GM23248 (cell line): Measurements from ENCODE around the gene PARD3B. TPM values are rescaled to one million over a fixed set of nuclear protein-coding genes. Genes with fewer than 3 reads are reported as not detected.

Experiments
- DNase-seq: peaks from one replicate; pipeline ENCODE4 v3.0.0-alpha.2; 2015
- H2AFZ ChIP-seq: fragments of 200-600 bp; sonication (generic); 2 replicates; pipeline ENCODE4 v1.6.1; 2016; ENCODE audit warnings: antibody characterized with exemption
- H3F3A ChIP-seq: fragments of 200-600 bp; sonication (generic); 2 replicates; pipeline ENCODE4 v1.6.1; 2016; ENCODE audit warnings: mild to moderate bottlenecking, antibody characterized with exemption, mixed run types; ENCODE audit not compliant: insufficient read depth
- H3K27ac ChIP-seq: fragments of 200-600 bp; sonication (generic); 2 replicates; pipeline ENCODE4 v1.5.1; 2016; ENCODE audit warnings: mild to moderate bottlenecking
- H3K27me3 ChIP-seq: fragments of 200-600 bp; sonication (generic); replicated peaks from 2 replicates; pipeline ENCODE4 v1.6.1; 2016; ENCODE audit warnings: mild to moderate bottlenecking; ENCODE audit not compliant: insufficient read depth
- H3K36me3 ChIP-seq: fragments of 200-600 bp; sonication (generic); 2 replicates; pipeline ENCODE4 v1.6.1; 2016; ENCODE audit warnings: low read depth, mild to moderate bottlenecking
- H3K4me1 ChIP-seq: fragments of 200-600 bp; sonication (generic); 2 replicates; pipeline ENCODE4 v1.6.1; 2016; ENCODE audit warnings: mild to moderate bottlenecking; ENCODE audit not compliant: insufficient read depth
- H3K4me2 ChIP-seq: fragments of 200-600 bp; sonication (generic); one replicate; pipeline ENCODE4 v1.6.1; 2016; ENCODE audit warnings: mild to moderate bottlenecking; ENCODE audit not compliant: unreplicated experiment
- H3K4me3 ChIP-seq: fragments of 200-600 bp; sonication (generic); 2 replicates; pipeline ENCODE4 v1.5.1; 2016; ENCODE audit warnings: mild to moderate bottlenecking
- H3K79me2 ChIP-seq: fragments of 200-600 bp; sonication (generic); 2 replicates; pipeline ENCODE4 v1.6.1; 2016; ENCODE audit warnings: mild to moderate bottlenecking; ENCODE audit not compliant: insufficient read depth
- H3K9ac ChIP-seq: fragments of 200-600 bp; sonication (generic); 2 replicates; pipeline ENCODE4 v1.6.1; 2016; ENCODE audit warnings: mild to moderate bottlenecking
- H3K9me2 ChIP-seq: fragments of 200-600 bp; sonication (generic); 2 replicates; pipeline ENCODE4 v1.6.1; 2016; ENCODE audit warnings: mixed run types, mild to moderate bottlenecking, moderate library complexity; ENCODE audit not compliant: insufficient read depth
- H3K9me3 ChIP-seq: fragments of 200-600 bp; sonication (generic); one replicate; pipeline ENCODE4 v1.6.1; 2017; ENCODE audit warnings: low read depth
- H4K20me1 ChIP-seq: fragments of 200-600 bp; sonication (generic); 2 replicates; pipeline ENCODE4 v1.6.0; 2016; ENCODE audit not compliant: insufficient read depth
- EZH2 ChIP-seq: fragments of 200-600 bp; sonication (generic); IDR thresholded peaks from 2 replicates; pipeline ENCODE4 v1.6.1; 2018; ENCODE audit warnings: antibody characterized with exemption, mild to moderate bottlenecking; ENCODE audit not compliant: insufficient read depth, poor library complexity, severe bottlenecking
- EZH2phosphoT487 ChIP-seq: fragments of 200-600 bp; sonication (generic); IDR thresholded peaks from 2 replicates; pipeline ENCODE4 v1.6.1; 2018; ENCODE audit warnings: antibody characterized with exemption, moderate library complexity, mild to moderate bottlenecking, low read depth; ENCODE audit not compliant: insufficient read depth
- WGBS, 2 experiments: methylation state at CpG; one replicate each; pipeline ENCODE4 v1.1.6; 2015 to 2017; ENCODE audit warnings: low lambda C conversion rate in 2 of 2, low coverage in 1 of 2; ENCODE audit errors: missing lambda C conversion rate in 2 of 2; 5-methylcytosine and 5-hydroxymethylcytosine counted together
- in situ Hi-C: fragments of 300-500 bp; cut with MboI; formaldehyde crosslinking; loops from 2 replicates; pipeline ENCODE4 v1.15.0; 2020
- polyA plus RNA-seq: library from polyadenylated mRNA; unstranded; fragments of >200 nt; fragmentation: Nextera tagmentation; extraction: Ambion mirVana; gene quantifications from 2 replicates; pipeline ENCODE4 v1.2.1, GENCODE V29; 2016
- total RNA-seq: library from RNA; depleted of rRNA; stranded (reverse); fragments of >200 nt; shearing (Covaris generic); gene quantifications from 2 replicates; pipeline ENCODE4 v1.2.3, GENCODE V29; 2014

Gene PARD3B
- total and polyA plus RNA-seq, 2 experiments from 2014 or later = 2.5 to 6.9 TPM

GRCh38 chr2:205324355-205324754 is 779.1 kb downstream of the PARD3B start:
- Histone ChIP-seq H4K20me1 (no peaks in the 10 kb centered on the region), H3K4me1 (peaks cover 16% of the 10 kb centered on the region), H3K79me2 (no peaks in the 10 kb centered on the region), H3F3A (no peaks in the 10 kb centered on the region), H3K9me2 (no peaks in the 10 kb centered on the region), H3K9me3 (no peaks in the 10 kb centered on the region), H3K4me3 (no peak overlapping the region), H3K4me2 (no peak overlapping the region), H3K27ac (no peak overlapping the region), H2AFZ (no peak overlapping the region), H3K36me3 (no peaks in the 10 kb centered on the region), H3K27me3 (no peaks in the 10 kb centered on the region), H3K9ac (no peak overlapping the region)
- in situ Hi-C loops = no loop called here
- no peak for TF ChIP-seq EZH2phosphoT487
- no peak for DNase-seq

- Histone ChIP-seq H3K9ac (no peak overlapping the region), H4K20me1 (no peaks in the 10 kb centered on the region), H3K4me1 (no peaks in the 10 kb centered on the region), H3K9me3 (no peaks in the 10 kb centered on the region), H3K36me3 (no peaks in the 10 kb centered on the region), H3K27ac (no peak overlapping the region), H3F3A (no peaks in the 10 kb centered on the region), H3K27me3 (no peaks in the 10 kb centered on the region), H2AFZ (no peak overlapping the region), H3K4me2 (no peak overlapping the region), H3K79me2 (no peaks in the 10 kb centered on the region), H3K4me3 (no peak overlapping the region), H3K9me2 (no peaks in the 10 kb centered on the region)
- in situ Hi-C loops = no loop called here
- 94 to 95% methylated on average over 1 of the region's 1 CpG for WGBS, 2 experiments
- TF ChIP-seq EZH2phosphoT487 (no peak), EZH2 (no peak)
- DNase-seq = no peak
Observed at GRCh38 chr2:205333351-205333750, 788.1 kb downstream of the PARD3B start.

- Histone ChIP-seq H3F3A (no peaks in the 10 kb centered on the region), H3K36me3 (no peaks in the 10 kb centered on the region), H3K9me2 (no peaks in the 10 kb centered on the region), H3K4me3 (no peak overlapping the region), H3K27ac (no peak overlapping the region), H3K79me2 (no peaks in the 10 kb centered on the region), H3K9ac (no peak overlapping the region), H4K20me1 (no peaks in the 10 kb centered on the region), H3K4me2 (no peak overlapping the region), H3K9me3 (no peaks in the 10 kb centered on the region), H2AFZ (no peak overlapping the region), H3K27me3 (no peaks in the 10 kb centered on the region), H3K4me1 (no peaks in the 10 kb centered on the region)
- in situ Hi-C loops = no loop called here
- TF ChIP-seq EZH2phosphoT487 (no peak), EZH2 (no peak)
- DNase-seq = no peak
Observed at GRCh38 chr2:205337274-205337673, 792.0 kb downstream of the PARD3B start.

GRCh38 chr2:205338156-205338555 is 792.9 kb downstream of the PARD3B start:
- TF ChIP-seq EZH2phosphoT487 (no peak), EZH2 (no peak)
- Histone ChIP-seq H3K36me3 (no peaks in the 10 kb centered on the region), H3K4me2 (no peak overlapping the region), H3K27ac (no peak overlapping the region), H2AFZ (no peak overlapping the region), H3K4me1 (no peaks in the 10 kb centered on the region), H3K9ac (no peak overlapping the region), H4K20me1 (no peaks in the 10 kb centered on the region), H3K27me3 (no peaks in the 10 kb centered on the region), H3K9me2 (no peaks in the 10 kb centered on the region), H3K4me3 (no peak overlapping the region), H3F3A (no peaks in the 10 kb centered on the region), H3K9me3 (no peaks in the 10 kb centered on the region), H3K79me2 (no peaks in the 10 kb centered on the region)
- 86 to 88% methylated on average over 1 of the region's 1 CpG for WGBS, 2 experiments
- no peak for DNase-seq
- in situ Hi-C loops = no loop called here

GRCh38 chr2:205343103-205343502 is 797.8 kb downstream of the PARD3B start:
- no peak overlapping the region for H3K9ac ChIP-seq
- H4K20me1 ChIP-seq = no peaks in the 10 kb centered on the region
- H3K36me3 ChIP-seq = no peaks in the 10 kb centered on the region
- no peak for TF ChIP-seq EZH2phosphoT487
- no peak for TF ChIP-seq EZH2
- DNase-seq = no peak
- in situ Hi-C loops = no loop called here
- no peak overlapping the region for H3K4me3 ChIP-seq
- H3K27me3 ChIP-seq = no peaks in the 10 kb centered on the region
- WGBS, 2 experiments = 91 to 95% methylated on average over 4 of the region's 4 CpGs
- H3K9me3 ChIP-seq = no peaks in the 10 kb centered on the region
- H3F3A ChIP-seq = no peaks in the 10 kb centered on the region
- no peaks in the 10 kb centered on the region for H3K79me2 ChIP-seq
- no peak overlapping the region for H3K4me2 ChIP-seq
- H3K4me1 ChIP-seq = no peaks in the 10 kb centered on the region
- no peak overlapping the region for H2AFZ ChIP-seq
- no peak overlapping the region for H3K27ac ChIP-seq
- no peaks in the 10 kb centered on the region for H3K9me2 ChIP-seq
